DND-41 (cell line): ENCODE results near the gene KRT13.

Experiments
- ATAC-seq: fragments of 200-7000 bp; cut with Tn5 transposase; 3 replicates; pipeline ENCODE4 v1.9.1; 2021; ENCODE audit warnings: low read depth; ENCODE audit not compliant: insufficient read depth
- DNase-seq: peaks from one replicate; pipeline ENCODE4 v3.0.0-alpha.2; 2020
- H2AFZ ChIP-seq: 2 replicates; pipeline ENCODE4 v1.6.0; 2012; ENCODE audit warnings: low read depth, low read length
- H3K27ac ChIP-seq: 2 replicates; pipeline ENCODE4 v1.5.1; 2012; ENCODE audit warnings: low read length, inconsistent platforms
- H3K27me3 ChIP-seq: fragments of 200-600 bp; sonication (generic); 2 replicates; pipeline ENCODE4 v1.6.0; 2012; ENCODE audit warnings: low read length, mild to moderate bottlenecking, inconsistent platforms; ENCODE audit not compliant: insufficient read depth, poor library complexity
- H3K36me3 ChIP-seq: 2 replicates; pipeline ENCODE4 v1.5.1; 2012; ENCODE audit warnings: low read length, inconsistent platforms; ENCODE audit not compliant: insufficient read depth
- H3K4me1 ChIP-seq: 2 replicates; pipeline ENCODE4 v1.5.1; 2012; ENCODE audit warnings: mild to moderate bottlenecking, low read length; ENCODE audit not compliant: insufficient read depth
- H3K4me2 ChIP-seq: 2 replicates; pipeline ENCODE4 v1.6.0; 2012; ENCODE audit warnings: mild to moderate bottlenecking, moderate library complexity, low read length, inconsistent platforms; ENCODE audit not compliant: insufficient read depth
- H3K4me3 ChIP-seq, 2 experiments: fragments of 200-600 bp in 1 of 2; shearing (Covaris generic) in 1 of 2; 2 replicates each; pipeline ENCODE4 v1.5.1; 2012 to 2016; ENCODE audit warnings: inconsistent platforms in 2 of 2, low read length in 2 of 2, mild to moderate bottlenecking in 2 of 2, low read depth in 1 of 2, moderate library complexity in 1 of 2
- H3K79me2 ChIP-seq: 2 replicates; pipeline ENCODE4 v1.6.0; 2012; ENCODE audit warnings: low read length, inconsistent platforms; ENCODE audit not compliant: insufficient read depth
- H3K9ac ChIP-seq: 2 replicates; pipeline ENCODE4 v1.6.0; 2012; ENCODE audit warnings: low read depth, mild to moderate bottlenecking, inconsistent platforms, low read length, moderate library complexity
- H3K9me3 ChIP-seq: 2 replicates; pipeline ENCODE4 v1.5.1; 2012; ENCODE audit warnings: low read length, moderate library complexity, mild to moderate bottlenecking, inconsistent platforms; ENCODE audit not compliant: insufficient read depth, severe bottlenecking
- H4K20me1 ChIP-seq: 2 replicates; pipeline ENCODE4 v1.6.0; 2012; ENCODE audit warnings: low read length; ENCODE audit not compliant: insufficient read depth
- CTCF ChIP-seq: IDR thresholded peaks from 2 replicates; pipeline ENCODE4 v1.5.1; 2012; ENCODE audit warnings: borderline replicate concordance, low read length, moderate library complexity, mild to moderate bottlenecking; ENCODE audit not compliant: poor library complexity, severe bottlenecking; ENCODE audit errors: extremely low read depth
- EZH2 ChIP-seq: IDR thresholded peaks from 3 replicates; pipeline ENCODE4 v1.6.1; 2012; ENCODE audit warnings: borderline replicate concordance, low read depth, mild to moderate bottlenecking, moderate library complexity, low read length, inconsistent platforms; ENCODE audit not compliant: severe bottlenecking

Gene KRT13

GRCh38 chr17:41484920-41485904 lies 20.2 kb downstream of the KRT13 start:
- Histone ChIP-seq H3K9me3 (no peaks in the 10 kb centered on the region), H3K9ac (no peak overlapping the region), H4K20me1 (0 out of 2 replicates have a peak, but pooled peaks cover 4% of the 10 kb centered on the region), H2AFZ (no peak overlapping the region), H3K4me2 (no peak overlapping the region), H3K79me2 (no peaks in the 10 kb centered on the region), H3K27me3 (peaks cover 8% of the 10 kb centered on the region), H3K27ac (no peak overlapping the region), H3K4me1 (no peaks in the 10 kb centered on the region), H3K36me3 (no peaks in the 10 kb centered on the region), H3K4me3 (no peak overlapping the region)
- no peak for ATAC-seq
- no peak for DNase-seq
- TF ChIP-seq CTCF (no peak), EZH2 (no peak)

GRCh38 chr17:41483991-41484826 lies 21.2 kb downstream of the KRT13 start:
- TF ChIP-seq EZH2 (no peak), CTCF (no peak)
- H3K9ac ChIP-seq, result no peak overlapping the region
- no peak overlapping the region for H2AFZ ChIP-seq
- ATAC-seq, result no peak
- H3K27me3 ChIP-seq, result peaks cover 5% of the 10 kb centered on the region
- no peaks in the 10 kb centered on the region for H3K79me2 ChIP-seq
- H3K4me3 ChIP-seq, result no peak overlapping the region
- no peaks in the 10 kb centered on the region for H3K36me3 ChIP-seq
- no peak for DNase-seq
- H3K27ac ChIP-seq, result no peak overlapping the region
- no peaks in the 10 kb centered on the region for H3K4me1 ChIP-seq
- H3K9me3 ChIP-seq, result no peaks in the 10 kb centered on the region
- 0 out of 2 replicates have a peak, but pooled peaks cover 4% of the 10 kb centered on the region for H4K20me1 ChIP-seq
- H3K4me2 ChIP-seq, result no peak overlapping the region

- no peaks in the 10 kb centered on the region for H3K4me1 ChIP-seq
- H3K27ac ChIP-seq, result no peak overlapping the region
- no peak for TF ChIP-seq CTCF
- no peak for TF ChIP-seq EZH2
- peaks cover 5% of the 10 kb centered on the region for H3K27me3 ChIP-seq
- ATAC-seq, result no peak
- H3K36me3 ChIP-seq, result no peaks in the 10 kb centered on the region
- H3K79me2 ChIP-seq, result no peaks in the 10 kb centered on the region
- H3K4me3 ChIP-seq, result no peak overlapping the region
- no peaks in the 10 kb centered on the region for H3K9me3 ChIP-seq
- no peak overlapping the region for H2AFZ ChIP-seq
- no peak overlapping the region for H3K9ac ChIP-seq
- DNase-seq, result no peak
- 0 out of 2 replicates have a peak, but pooled peaks cover 4% of the 10 kb centered on the region for H4K20me1 ChIP-seq
- H3K4me2 ChIP-seq, result no peak overlapping the region
Measured at GRCh38 chr17:41483531-41483930, 21.9 kb downstream of the KRT13 start.
